DMS153 treated with DMSO at 0.1 percent for 48 hours (cell line): ENCODE results near the gene MLH1.

ENCODE experiments used
- DNase-seq: peaks from one replicate; lab custom pipeline; 2025; ENCODE audit not compliant: unreplicated experiment; lab: John Stamatoyannopoulos, UW

MLH1 gene

DNA sequence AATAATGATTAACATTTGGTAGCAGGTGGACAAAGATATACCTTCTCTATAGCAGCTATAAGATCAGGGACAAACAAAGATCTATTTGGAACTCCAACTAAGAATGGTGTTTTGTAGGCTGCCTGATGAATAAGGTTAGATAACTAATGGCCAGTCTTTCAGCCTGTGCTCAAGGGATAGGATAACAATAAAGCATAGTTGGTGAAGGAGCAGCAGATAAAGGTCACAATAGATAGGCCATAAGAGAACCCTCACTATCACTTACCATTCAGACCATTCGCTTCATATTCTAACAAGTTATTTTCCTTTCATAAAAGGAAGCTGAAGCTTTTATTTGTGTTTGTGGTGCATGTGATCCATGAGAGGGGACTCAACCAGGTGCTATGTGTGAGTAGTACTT, 20.2 kb upstream of the MLH1 start:
- no peak for DNase-seq

DNA sequence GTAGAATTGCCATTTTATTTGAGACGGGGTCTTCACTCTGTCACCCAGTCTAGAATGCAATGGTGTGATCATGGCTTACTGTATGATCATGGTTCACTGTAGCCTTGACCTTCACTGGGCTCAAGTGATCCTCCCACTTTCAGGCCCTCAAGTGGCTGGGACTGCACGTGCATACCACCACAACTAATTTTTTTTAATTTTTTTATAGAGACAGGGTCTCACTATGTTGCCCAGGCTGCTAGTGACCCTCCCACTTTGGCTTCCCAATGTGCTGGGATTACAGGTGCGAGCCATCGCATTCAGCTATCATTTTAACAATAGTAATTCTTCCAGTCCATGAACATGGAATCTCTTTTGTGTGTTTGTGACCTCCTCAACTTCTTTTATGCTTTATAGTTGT, 12.3 kb upstream of the MLH1 start:
- no peak for DNase-seq

DNA sequence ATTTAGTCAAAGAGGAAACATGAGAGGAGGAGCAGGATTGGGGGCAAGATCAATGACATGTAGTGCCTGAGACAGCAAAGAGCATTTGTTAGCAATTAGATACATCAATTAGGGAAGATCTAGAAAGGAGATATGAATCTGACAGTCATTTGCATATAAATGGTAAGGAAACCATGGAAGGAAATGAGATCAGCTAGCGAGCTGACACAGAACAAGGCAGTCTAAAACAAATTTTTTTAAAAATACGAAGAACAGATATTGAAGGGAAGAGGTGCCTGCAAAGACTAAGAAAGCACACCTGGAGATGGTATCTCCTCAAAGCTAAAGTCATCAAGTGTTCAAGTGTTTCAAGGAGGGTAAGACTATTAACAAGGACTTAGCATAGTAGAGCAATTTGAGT, 5.0 kb upstream of the MLH1 start:
- DNase-seq = no peak

DNA sequence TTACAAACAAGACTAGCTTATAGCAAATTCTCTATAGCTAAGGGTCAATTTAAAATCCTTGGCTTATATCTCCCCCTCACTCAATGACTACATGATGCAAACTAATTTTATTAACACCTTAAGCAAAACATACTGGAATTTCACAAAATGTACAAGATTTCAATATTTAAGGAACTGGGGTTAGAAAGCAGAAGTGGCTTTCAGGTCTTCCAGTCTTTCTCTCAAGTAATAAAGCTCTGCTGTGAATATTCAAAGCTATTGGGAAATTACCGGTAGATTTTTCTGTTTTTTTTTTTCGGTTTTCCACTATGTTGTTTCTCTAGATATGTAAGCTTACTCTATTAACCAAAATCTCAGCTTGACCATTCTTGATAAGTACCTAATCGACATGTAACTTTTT, 4.3 kb upstream of the MLH1 start:
- DNase-seq = no peak

DNA sequence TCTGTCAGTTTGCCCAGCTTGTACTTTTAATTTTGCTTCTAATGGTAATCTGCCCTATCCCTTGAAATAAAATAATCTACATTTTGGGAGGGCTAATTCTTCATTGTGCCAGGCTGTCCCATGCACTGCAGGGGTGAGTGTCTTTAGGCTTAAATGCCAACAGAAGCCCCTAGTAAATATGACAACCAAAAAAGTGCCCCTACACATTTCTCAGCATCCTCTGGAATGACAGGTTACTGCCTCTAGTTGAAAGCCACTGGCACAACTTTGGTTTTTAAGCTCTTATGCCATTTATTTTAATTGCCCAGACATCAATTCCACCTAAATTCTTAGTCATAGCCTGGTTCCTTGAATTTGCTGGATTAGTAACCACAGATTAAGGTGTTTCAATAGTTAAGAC, 3.8 kb upstream of the MLH1 start:
- no peak for DNase-seq

DNA sequence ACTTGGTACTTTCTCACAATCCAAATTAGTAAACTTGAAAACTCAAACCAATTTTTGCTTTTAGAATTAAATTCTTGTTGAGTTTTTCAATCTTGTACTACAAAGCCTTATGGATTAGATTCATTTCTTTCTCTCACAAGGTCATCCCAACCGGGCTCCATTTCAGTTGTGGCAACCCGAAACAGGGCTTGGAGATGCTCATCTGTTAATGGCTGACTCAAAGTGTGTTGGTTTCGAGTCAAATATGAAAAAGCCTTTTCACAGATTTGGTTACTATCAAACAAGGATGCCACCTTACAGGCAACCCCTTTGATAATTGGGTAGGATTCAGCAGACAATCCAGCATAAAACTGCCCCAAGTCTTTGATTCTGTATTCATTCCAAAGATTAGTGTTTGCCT, 2.2 kb upstream of the MLH1 start:
- no peak for DNase-seq

DNA sequence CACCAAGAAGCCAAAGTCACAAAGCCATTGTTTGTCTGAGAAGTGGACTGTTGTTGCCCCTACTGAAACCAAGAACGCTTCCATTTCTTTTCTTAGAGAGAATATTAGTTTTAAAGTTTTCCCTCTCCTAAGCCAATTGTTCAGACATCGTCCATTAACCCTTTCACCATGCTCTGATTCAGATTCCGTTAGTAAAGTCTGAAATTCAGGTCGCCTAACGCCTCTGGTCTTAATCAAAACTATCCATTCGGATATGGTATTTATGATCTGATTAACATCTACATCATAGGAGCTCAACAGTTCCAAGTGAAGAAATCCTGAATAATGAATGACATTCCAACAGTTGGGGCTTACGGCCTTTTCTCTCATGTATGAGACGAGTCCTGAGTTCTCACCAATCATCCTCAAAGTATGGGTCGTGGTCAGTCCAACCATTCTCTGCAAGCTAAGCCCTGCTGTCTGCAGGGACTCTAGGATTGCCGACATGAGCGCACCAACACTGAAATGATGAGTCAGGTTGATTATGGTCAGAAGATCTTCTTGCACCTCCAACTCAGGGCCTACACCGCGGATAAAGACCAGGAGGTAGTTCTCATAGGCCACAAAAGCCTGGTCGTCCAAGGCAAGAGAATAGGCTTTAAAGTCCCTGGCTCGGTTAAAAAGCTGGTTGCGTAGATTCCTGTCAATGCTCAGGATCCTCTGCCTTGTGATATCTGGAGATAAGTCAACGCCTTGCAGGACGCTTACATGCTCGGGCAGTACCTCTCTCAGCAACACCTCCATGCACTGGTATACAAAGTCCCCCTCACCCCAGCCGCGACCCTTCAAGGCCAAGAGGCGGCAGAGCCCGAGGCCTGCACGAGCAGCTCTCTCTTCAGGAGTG, 1.2 kb upstream of the MLH1 start:
- no peak for DNase-seq

DNA sequence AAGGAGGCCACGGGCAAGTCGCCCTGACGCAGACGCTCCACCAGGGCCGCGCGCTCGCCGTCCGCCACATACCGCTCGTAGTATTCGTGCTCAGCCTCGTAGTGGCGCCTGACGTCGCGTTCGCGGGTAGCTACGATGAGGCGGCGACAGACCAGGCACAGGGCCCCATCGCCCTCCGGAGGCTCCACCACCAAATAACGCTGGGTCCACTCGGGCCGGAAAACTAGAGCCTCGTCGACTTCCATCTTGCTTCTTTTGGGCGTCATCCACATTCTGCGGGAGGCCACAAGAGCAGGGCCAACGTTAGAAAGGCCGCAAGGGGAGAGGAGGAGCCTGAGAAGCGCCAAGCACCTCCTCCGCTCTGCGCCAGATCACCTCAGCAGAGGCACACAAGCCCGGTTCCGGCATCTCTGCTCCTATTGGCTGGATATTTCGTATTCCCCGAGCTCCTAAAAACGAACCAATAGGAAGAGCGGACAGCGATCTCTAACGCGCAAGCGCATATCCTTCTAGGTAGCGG, 452 bp upstream of the MLH1 start, which contains the start of gene EPM2AIP1:
Gene EPM2AIP1 (minus strand): TSS at position 326 of the 520 bp plus-strand sequence. CDS start 54 bp downstream, at position 272.
- no peak for DNase-seq

DNA sequence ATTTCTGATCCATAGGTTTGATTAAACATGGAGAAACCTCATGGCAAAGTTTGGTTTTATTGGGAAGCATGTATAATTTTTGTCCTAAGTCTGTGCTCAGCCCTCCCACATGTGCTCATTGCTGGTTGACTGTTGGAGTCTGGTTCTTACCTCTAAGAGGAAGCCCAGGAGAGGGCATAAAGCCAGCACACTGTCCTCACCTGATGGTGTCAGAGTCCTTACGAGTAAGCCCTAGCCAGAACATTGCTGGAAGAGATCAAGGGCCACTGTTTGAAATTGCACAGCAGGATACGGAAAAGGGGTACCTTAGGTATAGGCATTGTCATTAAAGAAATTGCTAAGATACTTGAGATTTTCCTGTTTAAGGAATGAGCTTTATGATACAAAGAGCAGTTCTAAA, 21.3 kb downstream of the MLH1 start:
- no peak for DNase-seq

DNA sequence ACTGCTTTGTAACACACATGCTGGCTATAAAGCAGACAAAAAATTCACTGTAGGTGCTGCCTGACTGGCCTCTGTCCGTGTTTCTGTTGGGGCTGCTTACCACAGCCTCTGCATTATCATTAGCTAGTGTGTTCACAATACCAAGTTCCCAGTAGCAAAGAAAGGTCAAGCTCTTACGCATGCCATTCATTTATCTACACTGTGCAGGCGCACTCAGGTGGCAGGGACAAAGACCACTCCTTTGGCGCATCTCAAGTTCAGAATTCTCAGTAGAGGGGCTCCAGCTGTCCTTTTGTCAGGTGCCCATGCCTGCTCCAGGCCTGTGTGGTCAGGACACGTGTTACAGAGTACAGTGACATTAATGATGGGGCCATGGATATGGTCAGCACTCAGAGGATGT, 22.3 kb downstream of the MLH1 start:
- DNase-seq = no peak

DNA sequence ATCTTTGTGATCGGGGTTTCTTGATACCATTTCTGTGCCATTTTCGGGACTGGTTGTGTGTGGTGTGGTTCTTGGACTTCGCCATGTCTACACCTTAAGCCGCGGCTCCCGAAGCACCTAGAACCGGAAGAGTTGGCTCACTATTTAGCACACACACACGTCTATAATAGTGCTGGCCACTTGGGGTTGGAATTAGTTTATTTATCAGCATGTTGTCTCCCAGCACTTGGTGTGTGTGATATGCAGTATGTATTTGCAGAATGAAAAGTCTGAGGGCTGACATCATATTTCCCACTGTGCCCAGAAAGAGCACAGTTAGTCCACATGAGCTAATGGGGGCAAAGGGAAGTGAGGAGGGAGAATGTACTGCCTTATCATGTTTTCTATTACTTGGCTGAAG, 23.6 kb downstream of the MLH1 start:
- no peak for DNase-seq

DNA sequence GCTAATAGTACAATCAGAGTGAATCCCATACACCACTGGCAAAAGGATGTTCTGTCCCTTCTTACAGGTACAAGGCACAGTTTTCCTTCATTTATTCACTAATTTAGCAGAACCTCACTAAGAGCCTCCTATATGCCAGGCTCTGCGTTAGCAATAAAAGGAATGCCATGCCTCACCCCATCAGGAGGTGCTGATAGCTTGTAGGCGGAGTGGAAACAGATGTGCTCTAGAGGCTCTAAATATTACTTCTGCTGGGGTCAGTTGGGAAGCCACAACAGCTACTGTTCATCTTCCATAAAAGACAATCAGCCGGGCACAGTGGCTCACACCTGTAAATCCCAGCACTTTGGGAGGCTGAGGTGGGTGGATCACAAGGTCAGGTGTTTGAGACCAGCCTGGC, 24.4 kb downstream of the MLH1 start:
- DNase-seq = no peak

DNA sequence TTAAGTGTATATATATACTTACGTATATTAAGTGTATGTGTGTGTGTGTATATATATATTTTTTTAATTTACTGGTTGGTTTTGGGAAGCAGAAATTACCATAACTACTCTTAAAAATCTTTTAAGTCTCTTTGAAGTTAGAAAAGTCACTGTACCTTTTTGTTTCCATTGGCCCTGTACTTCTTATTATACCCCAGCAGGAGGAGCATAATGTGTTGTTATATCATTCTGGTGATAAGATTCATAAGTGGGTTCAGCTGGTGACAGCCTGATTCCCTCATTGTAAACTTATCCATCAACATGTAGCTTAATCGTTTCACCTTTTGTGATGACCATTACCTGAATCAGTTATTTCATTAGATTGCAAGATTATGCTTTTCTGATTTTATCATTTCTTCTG, 30.8 kb downstream of the MLH1 start:
- no peak for DNase-seq

DNA sequence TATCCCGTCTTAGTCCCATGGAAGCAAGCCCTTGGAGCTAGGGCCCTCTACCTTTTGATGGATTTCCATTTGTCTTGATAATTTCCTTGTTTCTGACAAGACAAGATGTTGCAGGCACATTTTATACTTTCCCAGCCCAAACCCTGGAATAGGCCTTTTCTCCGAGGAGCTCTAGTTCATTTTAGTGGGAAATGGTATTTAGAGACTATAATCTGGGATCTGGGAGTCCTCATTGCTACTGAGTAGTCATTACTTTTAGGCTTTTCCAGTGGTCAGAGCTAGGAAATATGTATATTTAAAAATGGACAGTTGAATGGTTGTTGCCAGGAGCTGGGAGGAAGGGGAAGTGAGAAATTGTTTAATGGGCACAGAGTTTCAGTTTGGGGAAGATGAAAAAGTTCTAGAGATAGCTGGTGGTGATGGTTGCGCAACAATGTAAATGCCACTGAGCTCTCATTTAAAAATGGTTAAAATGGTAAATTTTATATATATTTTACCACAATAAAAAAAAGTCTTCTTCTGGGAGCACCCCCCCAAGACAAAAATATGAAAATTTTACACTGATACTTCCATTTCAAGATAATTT, 31.6 kb downstream of the MLH1 start:
- no peak for DNase-seq

DNA sequence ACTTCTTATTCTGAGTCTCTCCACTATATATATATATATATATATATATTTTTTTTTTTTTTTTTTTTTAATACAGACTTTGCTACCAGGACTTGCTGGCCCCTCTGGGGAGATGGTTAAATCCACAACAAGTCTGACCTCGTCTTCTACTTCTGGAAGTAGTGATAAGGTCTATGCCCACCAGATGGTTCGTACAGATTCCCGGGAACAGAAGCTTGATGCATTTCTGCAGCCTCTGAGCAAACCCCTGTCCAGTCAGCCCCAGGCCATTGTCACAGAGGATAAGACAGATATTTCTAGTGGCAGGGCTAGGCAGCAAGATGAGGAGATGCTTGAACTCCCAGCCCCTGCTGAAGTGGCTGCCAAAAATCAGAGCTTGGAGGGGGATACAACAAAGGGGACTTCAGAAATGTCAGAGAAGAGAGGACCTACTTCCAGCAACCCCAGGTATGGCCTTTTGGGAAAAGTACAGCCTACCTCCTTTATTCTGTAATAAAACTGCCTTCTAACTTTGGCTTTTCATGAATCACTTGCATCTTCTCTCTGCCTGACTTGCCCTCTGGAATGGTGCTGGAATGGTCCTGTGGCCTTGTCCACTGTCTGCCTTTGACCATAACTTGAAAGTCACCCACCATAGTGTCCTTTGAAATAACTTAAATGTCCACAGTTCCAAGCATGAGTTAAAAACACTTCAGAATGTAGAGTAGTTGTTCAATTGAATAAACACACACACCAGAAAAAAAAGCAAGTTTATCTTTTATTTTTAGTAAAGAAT, 32.4 kb downstream of the MLH1 start:
- no peak for DNase-seq

DNA sequence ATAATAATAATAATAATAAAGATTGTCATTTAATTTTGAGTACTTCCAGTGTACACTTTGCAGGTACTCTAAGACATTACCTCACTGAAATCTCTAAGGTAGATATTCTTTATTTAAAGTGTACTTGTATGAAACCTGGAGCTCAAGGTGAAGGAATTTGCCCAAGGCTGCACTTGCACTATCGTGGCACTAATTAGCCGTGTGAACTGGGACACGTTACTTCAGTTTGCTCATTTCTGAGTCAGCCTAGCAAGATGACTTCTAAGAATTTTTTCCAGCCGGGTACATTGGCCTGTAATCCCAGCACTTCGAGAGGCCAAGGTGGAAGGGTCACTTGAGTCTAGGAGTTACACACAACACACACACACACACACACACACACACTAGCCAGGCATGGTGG, 33.5 kb downstream of the MLH1 start:
- no peak for DNase-seq

DNA sequence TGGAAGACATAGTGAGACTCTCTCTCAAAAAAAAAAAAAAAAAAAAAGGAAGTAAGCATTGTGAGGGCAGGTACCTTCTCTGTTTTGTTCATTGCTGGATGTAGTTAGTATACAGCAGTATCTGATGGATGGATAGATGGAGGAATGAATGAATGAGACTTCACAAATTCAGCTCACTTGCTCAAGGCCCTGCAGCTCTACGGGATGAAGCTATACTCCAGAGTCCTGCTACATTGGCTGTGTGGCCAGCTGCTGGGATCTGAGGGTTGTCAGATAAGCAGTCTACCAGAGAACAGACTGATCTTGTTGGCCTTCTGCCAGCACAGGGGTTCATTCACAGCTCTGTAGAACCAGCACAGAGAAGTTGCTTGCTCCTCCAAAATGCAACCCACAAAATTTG, 35.0 kb downstream of the MLH1 start:
- no peak for DNase-seq

DNA sequence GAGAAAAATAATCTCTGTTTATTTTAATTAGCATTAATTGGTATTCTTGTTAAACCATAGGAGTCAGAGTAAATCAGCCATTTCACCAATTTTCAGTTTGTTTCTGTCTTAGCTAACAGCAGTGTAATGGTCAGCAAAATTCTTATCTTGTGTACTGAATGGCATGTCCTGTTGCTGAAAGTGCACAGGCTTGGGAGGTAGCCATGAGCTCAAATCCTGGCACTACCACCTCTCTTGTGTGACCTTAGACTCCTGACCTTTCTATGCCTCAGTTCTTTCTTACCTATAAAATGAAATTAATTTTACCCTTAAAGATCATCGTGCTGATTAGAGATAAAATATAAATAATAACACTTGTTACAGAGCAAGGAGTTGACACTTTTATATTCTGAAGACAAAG, 35.8 kb downstream of the MLH1 start:
- DNase-seq = no peak

DNA sequence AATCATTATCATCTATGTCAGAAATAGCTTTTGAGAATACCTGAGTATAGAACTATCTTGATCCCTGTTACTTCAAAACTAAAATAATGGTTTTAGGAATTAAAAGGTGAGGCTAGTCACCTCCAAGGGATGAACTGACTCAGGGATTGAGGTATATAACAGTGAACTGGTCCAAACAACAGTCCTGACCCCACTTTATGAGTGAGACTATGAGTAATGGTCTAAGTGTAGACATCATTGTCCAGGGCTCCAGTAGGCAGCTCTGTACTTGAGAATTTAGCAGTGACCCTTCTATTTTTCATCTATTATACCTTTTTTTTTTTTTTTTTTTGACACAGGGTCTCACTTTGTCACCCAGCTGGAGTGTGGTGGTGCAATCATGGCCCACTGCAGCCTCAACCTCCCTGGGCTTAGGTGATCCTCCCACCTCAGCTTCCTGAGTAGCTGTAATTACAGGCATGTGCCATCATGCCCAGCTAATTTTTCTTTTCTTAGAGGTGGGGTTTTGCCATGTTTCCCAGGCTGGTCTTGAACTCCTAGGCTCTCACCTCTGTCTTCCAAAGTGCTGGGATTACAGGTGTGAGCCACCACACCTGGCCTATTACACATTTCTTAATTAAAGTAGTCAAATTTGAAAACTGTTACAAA, 36.3 kb downstream of the MLH1 start:
- DNase-seq = no peak

DNA sequence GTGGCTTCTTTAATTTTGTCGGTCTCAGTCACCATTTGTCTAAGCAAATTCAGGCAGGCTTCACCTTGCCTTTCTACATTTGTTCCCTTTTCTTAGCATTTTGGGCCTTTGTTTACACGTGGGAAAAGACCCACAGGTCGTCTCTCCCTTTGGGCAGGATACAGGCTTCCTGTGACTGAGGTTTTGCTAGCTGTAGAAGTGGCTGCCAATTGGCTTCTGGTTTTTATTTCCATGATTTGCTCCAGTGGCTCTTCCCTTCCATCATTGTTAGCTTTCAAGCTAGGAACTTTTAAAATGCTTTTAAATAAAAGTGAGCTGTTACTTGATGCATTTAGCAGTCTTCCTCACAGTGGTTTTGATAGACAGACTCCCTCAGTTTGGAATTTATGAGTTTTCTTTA, 37.3 kb downstream of the MLH1 start:
- no peak for DNase-seq

DNA sequence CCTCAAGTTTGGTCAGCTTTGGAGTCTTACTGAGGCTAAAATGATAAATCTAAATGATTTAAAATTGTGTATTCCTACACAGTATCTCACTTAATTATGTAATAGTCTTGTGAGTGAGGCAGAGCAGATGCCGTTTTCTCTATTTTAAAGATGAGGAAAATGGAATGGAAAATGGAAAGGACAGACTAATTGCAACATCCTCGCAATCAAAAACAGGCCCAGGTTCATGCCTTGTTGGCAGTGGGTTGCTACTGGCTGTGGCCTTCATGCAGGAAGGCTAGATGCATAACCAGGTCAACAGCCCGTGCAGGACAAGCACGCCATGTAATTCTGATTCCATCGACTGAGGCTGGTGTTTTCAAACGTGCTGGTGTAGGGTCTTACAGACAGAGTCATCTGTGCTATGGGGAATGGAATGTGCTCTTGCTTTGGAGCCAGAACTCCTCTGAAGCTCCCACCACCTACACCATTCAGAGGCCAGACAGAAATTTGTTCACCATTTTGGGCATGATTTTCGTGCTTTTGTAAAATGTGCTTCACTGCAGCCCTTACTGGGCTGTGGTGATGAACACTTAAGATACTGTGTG, 37.9 kb downstream of the MLH1 start:
- DNase-seq = no peak
